NCI-H2171 (cell line): ENCODE measurements around the gene WWC1.
"Not testable (repeated sequence)": the region's sequence is repeated elsewhere in the genome, so short reads cannot be mapped to it uniquely, and the experiment has no call there.

Experiments used
- DNase-seq: peaks from one replicate; lab custom pipeline; 2025; lab: John Stamatoyannopoulos, UW

WWC1 gene

GRCh38 chr5:168334695-168335094 is 43.2 kb downstream of the WWC1 start:
- no peak for DNase-seq

GRCh38 chr5:168337361-168337760 is 45.9 kb downstream of the WWC1 start:
- DNase-seq, result no peak

DNA sequence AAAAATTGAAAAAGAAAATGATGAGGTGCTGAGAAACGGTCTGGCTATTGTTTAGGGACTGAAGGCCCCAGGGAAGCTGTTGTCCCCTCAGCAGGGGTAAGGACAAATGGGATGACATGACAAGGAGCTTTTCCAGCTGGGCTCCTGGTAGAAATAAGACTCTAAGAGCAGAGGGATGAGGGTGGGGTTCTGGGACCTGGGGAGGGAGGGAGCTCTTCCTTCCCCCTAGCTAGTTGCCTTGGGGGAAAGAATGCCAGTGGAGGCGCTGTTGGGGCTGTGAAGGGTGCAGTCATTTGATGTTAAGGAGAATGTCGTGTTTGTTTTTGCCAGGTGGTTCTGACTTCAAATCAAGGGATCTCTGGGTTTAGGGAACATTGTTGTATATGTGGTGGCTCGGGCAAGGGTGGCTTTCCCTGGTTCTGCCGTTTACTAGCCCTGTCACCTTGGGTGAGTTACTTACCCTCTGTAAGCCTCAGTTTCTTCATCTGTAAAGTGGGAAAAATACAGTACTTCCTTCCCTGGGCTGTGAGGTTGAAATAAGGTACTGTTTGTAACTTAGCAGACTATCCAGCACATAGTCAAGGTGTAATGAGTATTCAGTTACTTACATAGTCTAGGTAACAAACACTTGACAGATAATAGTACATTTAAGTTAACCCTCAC is 47.8 kb downstream of the WWC1 start:
- DNase-seq, result no peak

- DNase-seq, result not testable (repeated sequence)
Measured at GRCh38 chr5:168339772-168340140, 48.3 kb downstream of the WWC1 start.

GRCh38 chr5:168340487-168340886 is 49.0 kb downstream of the WWC1 start:
- DNase-seq, result no peak

- no peak for DNase-seq
Measured at GRCh38 chr5:168341178-168341577, 49.7 kb downstream of the WWC1 start.

DNA sequence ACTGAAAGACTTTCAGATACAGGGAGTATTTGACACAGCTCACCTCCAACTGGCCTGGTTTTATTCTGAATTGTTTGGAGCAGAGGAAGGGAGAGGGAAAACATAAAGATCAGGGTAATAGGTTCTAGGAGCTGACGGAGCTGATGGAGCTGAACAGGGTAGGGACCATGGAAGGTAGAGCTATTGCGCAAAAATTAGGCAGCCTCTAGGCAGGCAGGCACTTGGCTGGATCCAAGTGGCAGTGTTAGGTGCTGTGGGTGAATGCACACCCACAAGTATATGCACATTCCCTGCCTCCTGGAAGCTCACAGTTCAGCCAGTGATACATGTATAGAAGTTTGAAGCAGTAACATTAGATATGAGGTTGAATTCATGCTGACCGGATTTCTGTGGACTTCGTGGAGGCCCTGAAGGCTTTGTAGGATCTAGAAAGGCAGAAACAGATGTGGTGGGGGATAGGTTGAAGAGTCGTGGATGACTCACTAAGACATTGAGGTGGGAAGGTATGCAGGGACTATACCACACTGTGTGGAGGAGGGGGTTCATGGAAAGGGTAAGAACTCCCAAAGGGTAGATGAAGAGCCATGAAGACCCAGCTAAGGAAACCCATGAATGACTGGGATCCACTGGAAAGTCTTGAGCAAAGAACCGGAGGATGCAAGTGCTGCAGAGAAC is 50.8 kb downstream of the WWC1 start:
- DNase-seq, result no peak

- DNase-seq, result no peak
Measured at GRCh38 chr5:168342985-168343384, 51.5 kb downstream of the WWC1 start.

GRCh38 chr5:168346417-168346816 is 55.0 kb downstream of the WWC1 start:
- DNase-seq, result no peak

DNA sequence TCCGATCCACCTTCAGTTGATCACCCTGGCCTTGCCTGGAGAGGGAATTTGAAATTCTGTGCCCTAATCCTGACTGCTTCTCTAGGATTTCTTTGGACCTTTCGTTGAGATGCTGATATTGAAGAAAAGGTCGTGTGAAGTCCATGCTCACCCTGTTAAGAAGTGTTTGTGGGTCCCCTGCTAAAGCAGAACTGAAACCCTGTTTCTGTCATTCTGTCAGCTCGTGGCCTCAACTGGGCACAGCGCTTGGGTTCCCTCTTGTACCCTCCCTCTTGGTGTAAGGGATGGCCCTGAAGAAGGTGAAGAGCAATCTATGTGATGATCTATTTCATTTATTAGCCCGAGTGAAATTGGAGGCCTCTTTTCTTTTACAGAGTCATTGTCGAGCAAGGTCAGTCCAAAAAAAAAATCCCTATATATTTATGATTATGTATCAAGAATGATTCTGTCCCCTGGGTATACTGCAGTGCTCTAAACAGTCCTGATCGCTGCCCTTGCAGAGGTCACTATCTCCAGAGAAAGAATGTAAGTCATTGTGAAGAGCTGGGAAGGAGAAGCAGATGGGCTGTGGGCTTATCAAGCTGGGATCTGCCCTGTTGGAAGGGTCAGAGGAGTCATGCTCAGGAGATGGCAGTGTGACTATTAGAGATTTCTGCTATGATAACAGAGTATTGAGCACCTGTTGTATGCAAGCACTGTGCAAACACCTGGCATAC is 56.1 kb downstream of the WWC1 start:
- DNase-seq, result no peak

DNA sequence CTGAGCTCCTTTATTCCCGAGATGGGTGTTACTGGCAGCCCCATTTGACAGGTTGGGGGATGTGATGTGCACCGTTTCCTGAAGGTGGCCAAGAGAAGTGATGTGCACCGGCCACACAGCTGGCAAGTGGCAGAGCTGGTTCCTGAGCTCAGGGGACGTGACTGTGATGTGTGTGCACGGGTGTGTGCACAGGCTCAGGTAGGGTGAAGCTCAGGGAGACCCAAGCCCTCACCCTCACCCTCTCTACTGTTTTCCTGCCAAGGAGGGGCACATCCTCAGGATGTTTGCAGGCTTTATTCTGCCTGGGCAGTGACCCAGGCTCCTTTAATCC is 56.6 kb downstream of the WWC1 start:
- DNase-seq, result no peak

GRCh38 chr5:168350315-168350714 is 58.9 kb downstream of the WWC1 start:
- DNase-seq, result no peak

DNA sequence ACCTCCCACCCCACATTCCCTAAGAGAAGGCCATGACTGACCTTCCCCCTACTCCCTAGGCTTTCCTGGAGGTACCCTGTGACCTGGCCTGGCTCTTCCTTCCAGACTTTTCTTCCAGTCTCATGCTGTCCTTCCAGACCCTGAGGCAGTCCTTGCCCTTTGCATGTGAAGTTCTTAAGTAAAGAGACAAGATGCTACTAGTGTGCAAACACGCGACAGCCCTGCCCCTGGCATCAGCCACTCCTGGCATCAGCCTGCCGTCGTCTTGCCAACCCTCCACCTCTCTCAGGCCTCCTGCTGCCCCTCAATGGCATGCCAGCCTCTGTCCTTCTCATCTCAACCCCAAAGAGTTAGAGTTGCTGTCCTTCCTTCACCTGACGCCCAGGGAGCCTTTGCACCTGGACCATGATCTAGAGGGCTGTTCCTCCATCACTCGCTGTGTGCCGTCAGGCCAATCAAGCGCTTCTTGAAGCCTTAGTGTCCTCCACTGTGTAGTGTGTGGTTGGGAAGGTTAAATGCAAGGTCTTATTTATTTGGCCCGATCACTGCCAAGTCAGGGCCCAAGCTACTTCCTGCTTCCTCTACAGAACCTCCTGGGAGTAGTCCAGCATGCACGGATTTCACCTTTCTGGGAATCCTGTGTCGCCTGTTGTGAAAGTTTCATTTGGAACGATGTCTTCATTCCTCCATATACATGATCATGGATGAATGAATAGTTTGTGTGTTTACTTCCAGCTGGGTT is 61.9 kb downstream of the WWC1 start:
- no peak for DNase-seq

GRCh38 chr5:168354397-168354796 is 63.0 kb downstream of the WWC1 start:
- no peak for DNase-seq

DNA sequence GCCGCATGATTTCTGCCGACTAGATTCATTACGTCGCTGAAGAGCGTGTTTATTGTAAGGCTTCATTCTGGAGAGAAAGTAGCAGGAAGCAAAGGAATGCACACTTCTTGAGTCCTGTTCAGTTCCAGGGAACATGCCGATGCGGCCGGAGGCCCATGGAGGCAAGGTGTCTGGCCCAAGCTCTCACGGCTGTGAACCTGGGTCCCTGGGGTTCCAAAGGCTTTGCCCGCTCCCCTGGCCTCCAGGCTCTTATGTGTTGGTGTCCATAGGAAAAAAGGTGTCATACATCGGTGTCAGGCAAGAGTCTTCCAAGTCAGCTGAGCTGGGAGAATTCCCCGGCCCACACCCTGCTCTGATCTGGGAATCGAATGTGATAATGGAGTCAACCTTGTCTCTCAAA is 64.7 kb downstream of the WWC1 start:
- DNase-seq, result no peak

DNA sequence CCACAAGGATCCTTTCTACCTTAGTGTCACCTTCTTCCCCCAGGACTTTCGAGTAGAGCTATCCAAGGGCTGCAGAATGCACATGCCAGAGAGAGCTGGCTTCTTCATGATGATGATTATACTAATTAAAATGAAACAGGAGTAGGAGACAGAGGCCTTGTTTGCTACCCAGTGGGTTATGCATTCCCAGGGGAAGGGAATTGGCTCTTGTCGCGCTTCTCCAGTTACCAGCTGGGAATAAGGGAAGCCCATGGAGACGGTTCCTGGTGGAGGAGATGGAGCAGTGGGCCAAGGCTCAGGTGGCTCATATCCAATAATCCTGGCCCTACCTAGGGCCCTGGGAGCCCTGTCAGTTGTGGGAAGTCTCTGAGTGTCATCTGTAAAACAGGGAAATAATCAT is 65.1 kb downstream of the WWC1 start:
- DNase-seq, result peak; percentile 78

- DNase-seq, result no peak
Measured at GRCh38 chr5:168357876-168358275, 66.4 kb downstream of the WWC1 start.

DNA sequence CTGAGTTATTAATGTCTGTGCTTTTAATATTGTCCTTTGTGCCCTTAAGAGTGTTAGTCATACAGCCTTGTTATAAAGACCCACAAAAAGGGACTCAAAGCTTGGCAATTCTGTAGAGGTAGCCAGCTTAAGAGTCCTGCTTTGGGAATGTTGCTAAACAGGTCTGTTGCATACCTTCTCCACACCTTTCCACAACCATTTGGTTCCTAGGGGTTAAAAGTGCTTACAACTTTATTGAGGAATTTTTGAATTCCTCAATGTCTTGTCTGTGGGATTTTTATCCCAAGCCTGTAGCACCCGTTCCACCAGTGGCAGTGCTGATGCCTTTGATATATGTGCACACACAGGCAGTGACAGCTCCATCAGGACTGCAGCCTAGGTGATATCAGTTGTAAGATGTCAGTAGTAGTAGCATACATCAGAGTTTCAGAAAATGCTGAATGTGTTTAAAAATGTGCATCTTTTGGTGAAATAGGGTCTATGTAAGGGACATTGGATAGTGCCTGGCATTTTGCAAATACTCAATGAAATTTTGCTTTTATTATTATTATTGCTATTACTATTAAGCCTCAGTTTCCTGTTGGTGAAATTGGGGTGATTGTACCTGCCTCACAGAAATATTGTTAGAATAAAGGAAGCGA is 68.5 kb downstream of the WWC1 start:
- DNase-seq, result no peak

DNA sequence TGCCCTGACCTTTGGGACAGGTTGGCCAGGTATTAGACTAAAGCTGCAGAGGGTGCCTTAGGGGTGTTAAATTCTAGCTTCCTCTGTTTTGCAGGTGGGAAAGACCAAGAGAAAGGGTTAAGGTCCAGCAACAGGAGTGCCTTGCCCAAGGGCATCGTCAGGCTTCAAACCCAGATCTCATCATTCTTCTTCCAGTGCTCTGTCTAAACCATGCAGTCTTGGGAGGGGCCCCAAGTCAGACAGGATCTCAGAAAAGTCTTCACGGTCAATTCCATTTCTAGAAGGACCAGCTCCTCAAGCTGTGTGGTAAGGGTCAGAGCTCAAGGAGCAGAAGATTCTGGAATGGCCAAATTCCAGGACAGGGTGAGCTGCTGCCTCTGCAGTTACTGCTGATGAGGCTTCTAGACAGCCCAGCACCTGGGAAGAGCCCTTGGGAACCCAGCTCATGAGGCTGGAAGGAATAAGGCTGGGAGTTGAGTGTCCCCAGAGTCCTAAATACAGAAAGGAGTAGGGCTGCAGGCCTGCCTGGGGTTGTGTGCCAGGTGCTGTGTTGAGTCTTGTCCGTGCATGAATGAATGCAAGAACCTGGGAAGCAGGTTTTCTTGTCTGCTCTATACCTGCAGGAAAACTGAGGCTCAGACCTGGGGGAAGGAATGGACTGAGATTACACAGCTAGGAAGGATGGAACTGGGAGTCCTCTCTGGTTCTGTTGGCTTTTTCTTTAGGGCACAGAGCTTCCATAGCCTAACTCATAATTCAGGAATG is 69.3 kb downstream of the WWC1 start:
- DNase-seq, result no peak

DNA sequence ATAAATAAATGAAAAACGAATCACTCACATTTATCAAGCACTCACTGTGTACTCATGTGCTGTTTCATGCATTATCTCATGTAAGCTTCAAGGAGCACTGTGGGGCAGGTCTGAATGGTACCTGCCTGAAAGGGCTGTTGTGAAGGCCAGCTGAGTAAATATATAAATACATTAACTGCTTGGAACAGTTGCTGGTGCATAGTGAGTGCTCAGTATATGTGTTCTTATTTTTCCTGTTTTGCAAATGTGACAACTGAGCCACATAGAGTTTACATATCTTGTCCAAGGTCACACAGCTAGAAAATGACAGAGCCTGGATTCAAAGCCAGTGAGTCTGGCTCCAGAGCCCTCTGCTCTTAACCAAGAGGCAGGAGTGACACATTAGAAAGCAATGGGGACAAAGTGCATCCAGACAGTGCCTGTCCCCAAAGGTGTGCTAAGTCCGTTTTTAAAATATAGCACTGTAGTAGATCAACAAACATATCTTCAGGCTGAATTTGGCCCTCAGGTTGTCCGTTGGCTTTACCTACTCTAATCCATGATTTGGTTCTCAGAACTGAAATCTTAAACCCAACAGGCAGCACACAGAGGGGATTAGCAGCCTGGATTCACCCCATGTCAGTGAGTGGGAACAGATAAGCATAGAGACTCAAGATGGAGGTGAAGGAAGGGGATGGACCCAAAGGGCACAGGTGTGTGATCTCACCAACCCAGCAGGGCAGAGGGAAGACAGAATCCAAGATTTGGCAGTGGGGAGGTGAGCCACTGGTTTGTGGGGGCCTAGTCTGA is 70.8 kb downstream of the WWC1 start:
- DNase-seq, result no peak

DNA sequence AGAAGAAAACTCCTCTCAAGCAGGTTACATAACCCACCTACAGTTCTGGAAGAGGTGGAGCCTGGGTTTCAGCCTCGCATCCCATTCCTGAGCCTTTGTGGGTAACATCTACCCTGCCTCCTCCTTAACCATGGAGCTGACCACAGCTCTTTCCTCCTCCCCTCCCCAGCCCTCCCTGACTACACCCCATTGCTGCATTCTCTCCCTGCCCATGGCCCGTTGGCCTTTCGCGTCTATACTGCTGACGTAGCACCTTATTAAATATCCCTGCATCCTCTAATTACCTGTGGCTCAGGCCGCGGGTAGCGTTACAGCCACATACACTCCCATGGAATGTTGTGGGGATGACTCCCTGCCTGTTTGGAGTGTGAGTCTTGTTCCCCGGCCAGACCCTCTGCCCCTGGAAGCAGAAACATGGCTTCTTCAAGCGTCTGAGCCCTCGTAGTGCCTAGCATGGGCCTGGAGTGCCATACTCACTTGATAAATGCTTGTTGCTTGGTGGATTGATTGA is 72.8 kb downstream of the WWC1 start:
- no peak for DNase-seq
